ENCODE measurements around the gene PRKCI.

The PRKCI gene

DNA sequence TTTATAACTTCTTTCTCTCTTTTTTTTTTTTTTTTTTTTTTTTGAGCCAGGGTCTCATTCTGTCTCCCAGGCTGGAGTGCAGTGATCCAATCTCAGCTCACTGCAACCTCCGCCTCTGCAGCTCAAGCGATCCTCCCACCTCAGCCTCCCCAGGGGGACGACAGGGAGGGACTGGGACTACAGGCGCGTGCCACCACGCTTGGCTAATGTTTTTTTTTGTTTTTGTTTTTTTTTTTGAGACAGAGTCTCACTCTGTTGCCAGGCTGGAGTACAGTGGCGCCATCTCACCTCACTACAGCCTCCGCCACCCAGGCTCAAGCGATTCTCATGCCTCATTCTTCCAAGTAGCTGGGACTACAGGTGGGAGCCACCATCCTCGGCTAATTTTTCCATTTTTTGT is 17.7 kb upstream of the PRKCI start:
- TF ChIP-seq NFIC (IDR thresholded peaks at IDR 0.05) (no peak), ZBTB7A (IDR thresholded peaks at IDR 0.05; ENCODE audit: low read depth) (no peak)

DNA sequence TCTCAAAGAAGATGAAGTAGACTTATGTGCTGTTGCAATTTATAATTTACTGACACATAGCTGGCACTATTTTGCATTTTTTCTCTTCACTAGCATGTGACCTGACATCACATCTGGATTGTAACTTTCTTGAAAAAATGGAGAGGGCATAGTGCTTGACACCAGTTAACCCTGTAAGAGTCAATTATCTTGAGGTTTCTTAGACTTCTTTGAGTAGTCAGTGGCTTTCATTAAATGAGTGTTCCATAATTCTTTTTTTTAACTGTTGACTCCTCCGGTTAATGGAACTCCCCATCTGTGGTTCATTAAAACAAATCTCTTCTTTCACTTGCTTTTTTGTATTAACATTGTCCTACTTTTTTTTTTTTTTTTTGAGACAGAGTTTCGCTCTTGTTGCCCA is 16.9 kb upstream of the PRKCI start:
- no peak for TF ChIP-seq REST (IDR thresholded peaks at IDR 0.05; ENCODE audit: low read depth)
- TF ChIP-seq CEBPB (IDR thresholded peaks at IDR 0.05) = no peak
- TF ChIP-seq FOXM1 (IDR thresholded peaks at IDR 0.05; ENCODE audit: borderline replicate concordance, low read depth) = no peak
- no peak for TF ChIP-seq EP300 (IDR thresholded peaks at IDR 0.05; ENCODE audit: borderline replicate concordance)
- TF ChIP-seq CREB1 (IDR thresholded peaks at IDR 0.05; ENCODE audit: low read depth) = no peak
- no peak for TF ChIP-seq MAX (IDR thresholded peaks at IDR 0.05)
- no peak for TF ChIP-seq TEAD4 (IDR thresholded peaks at IDR 0.05)
- TF ChIP-seq EGR1 (IDR thresholded peaks at IDR 0.05) = no peak
- TF ChIP-seq, protein P1, sequence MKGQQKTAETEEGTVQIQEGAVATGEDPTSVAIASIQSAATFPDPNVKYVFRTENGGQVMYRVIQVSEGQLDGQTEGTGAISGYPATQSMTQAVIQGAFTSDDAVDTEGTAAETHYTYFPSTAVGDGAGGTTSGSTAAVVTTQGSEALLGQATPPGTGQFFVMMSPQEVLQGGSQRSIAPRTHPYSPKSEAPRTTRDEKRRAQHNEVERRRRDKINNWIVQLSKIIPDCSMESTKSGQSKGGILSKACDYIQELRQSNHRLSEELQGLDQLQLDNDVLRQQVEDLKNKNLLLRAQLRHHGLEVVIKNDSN (IDR thresholded peaks at IDR 0.05) = no peak
- TF ChIP-seq TAF1 (IDR thresholded peaks at IDR 0.05; ENCODE audit: low read depth) = no peak
- TF ChIP-seq NFIC (IDR thresholded peaks at IDR 0.05) = no peak
- TF ChIP-seq TCF12 (IDR thresholded peaks at IDR 0.05; ENCODE audit: low read depth) = no peak
- no peak for TF ChIP-seq ZBTB7A (IDR thresholded peaks at IDR 0.05; ENCODE audit: low read depth)

GRCh38 chr3:170207717-170208116 is 14.5 kb upstream of the PRKCI start:
- TF ChIP-seq MAX (IDR thresholded peaks at IDR 0.05) (no peak), TEAD4 (IDR thresholded peaks at IDR 0.05) (no peak), CREB1 (IDR thresholded peaks at IDR 0.05; ENCODE audit: low read depth) (no peak), RAD21 (IDR thresholded peaks at IDR 0.05; ENCODE audit: low read depth) (no peak), FOXM1 (IDR thresholded peaks at IDR 0.05; ENCODE audit: borderline replicate concordance, low read depth) (no peak), REST (IDR thresholded peaks at IDR 0.05; ENCODE audit: low read depth) (no peak), ZBTB7A (IDR thresholded peaks at IDR 0.05; ENCODE audit: low read depth) (no peak), TCF12 (IDR thresholded peaks at IDR 0.05; ENCODE audit: low read depth) (no peak), YY1 (IDR thresholded peaks at IDR 0.05; ENCODE audit: low read depth) (no peak), TAF1 (IDR thresholded peaks at IDR 0.05; ENCODE audit: low read depth) (no peak), EP300 (IDR thresholded peaks at IDR 0.05; ENCODE audit: borderline replicate concordance) (no peak), EGR1 (IDR thresholded peaks at IDR 0.05) (no peak), NFIC (IDR thresholded peaks at IDR 0.05) (no peak), CEBPB (IDR thresholded peaks at IDR 0.05) (no peak)
- TF ChIP-seq, protein P1 (IDR thresholded peaks at IDR 0.05) = no peak

GRCh38 chr3:170211668-170212067 is 10.6 kb upstream of the PRKCI start:
- TF ChIP-seq FOXM1 (IDR thresholded peaks at IDR 0.05; ENCODE audit: borderline replicate concordance, low read depth) (no peak), REST (IDR thresholded peaks at IDR 0.05; ENCODE audit: low read depth) (no peak), RAD21 (IDR thresholded peaks at IDR 0.05; ENCODE audit: low read depth) (no peak), CEBPB (IDR thresholded peaks at IDR 0.05) (no peak), MAX (IDR thresholded peaks at IDR 0.05) (no peak), EGR1 (IDR thresholded peaks at IDR 0.05) (no peak), ZBTB7A (IDR thresholded peaks at IDR 0.05; ENCODE audit: low read depth) (no peak), YY1 (IDR thresholded peaks at IDR 0.05; ENCODE audit: low read depth) (no peak), CREB1 (IDR thresholded peaks at IDR 0.05; ENCODE audit: low read depth) (no peak), NFIC (IDR thresholded peaks at IDR 0.05) (no peak), TAF1 (IDR thresholded peaks at IDR 0.05; ENCODE audit: low read depth) (no peak), EP300 (IDR thresholded peaks at IDR 0.05; ENCODE audit: borderline replicate concordance) (no peak), TEAD4 (IDR thresholded peaks at IDR 0.05) (no peak), TCF12 (IDR thresholded peaks at IDR 0.05; ENCODE audit: low read depth) (no peak)
- TF ChIP-seq, protein P1 (IDR thresholded peaks at IDR 0.05) = no peak

All from Ishikawa (cell line).